GM12878 (cell line): ENCODE measurements around the gene ARAP1. TPM values are rescaled to one million over a fixed set of nuclear protein-coding genes. Genes with fewer than 3 reads are reported as not detected.

Experiments used
- ATAC-seq: fragments of 200-7000 bp; cut with Tn5 transposase; 3 replicates; pipeline ENCODE4 v1.9.1; 2020; ENCODE audit warnings: mild to moderate bottlenecking, moderate library complexity
- BruUV-seq: library from RNA; stranded (reverse); fragments of 400-500 nt; replicated peaks from 2 replicates; lab custom pipeline; 2021; lab: Mats Ljungman, UMichigan
- CTCF ChIA-PET: fragments of 300-600 bp; sonication (Branson Sonifier 250); formaldehyde crosslinking; extraction: SDS; loops from one replicate; lab custom pipeline; 2021; ENCODE audit warnings: inconsistent platforms; lab: Yijun Ruan, JAX
- POLR2A ChIA-PET: fragments of 350-600 bp; formaldehyde crosslinking; extraction: SDS; loops from one replicate; lab custom pipeline; 2021; ENCODE audit warnings: inconsistent platforms; lab: Charles Lee
- RAD21 ChIA-PET: fragments of 300-600 bp; sonication (Branson Sonifier 250); formaldehyde crosslinking; loops from one replicate; lab custom pipeline; 2023; ENCODE audit warnings: antibody characterized with exemption; ENCODE audit not compliant: unreplicated experiment; lab: Charles Lee
- SMC1A ChIA-PET: fragments of 300-600 bp; sonication (Branson Sonifier 250); formaldehyde crosslinking; loops from one replicate; lab custom pipeline; 2023; ENCODE audit not compliant: unreplicated experiment, uncharacterized antibody; lab: Charles Lee
- DNase-seq: peaks from one replicate; pipeline ENCODE4 v3.0.0-alpha.2; 2011; ENCODE audit warnings: low read depth, low spot score
- FAIRE-seq: peaks from 3 replicates; lab custom pipeline; 2011; peaks lifted over from hg19 to GRCh38; lab: Jason Lieb, UNC
- H2AFZ ChIP-seq: 2 replicates; pipeline ENCODE4 v1.6.0; 2011; ENCODE audit warnings: low read depth, low read length, control low read depth; ENCODE audit not compliant: control insufficient read depth
- H3K27ac ChIP-seq: 2 replicates; pipeline ENCODE4 v1.5.1; 2011; ENCODE audit warnings: control low read depth; ENCODE audit not compliant: control insufficient read depth, insufficient read depth
- H3K27me3 ChIP-seq, 2 experiments: replicated peaks in 1 of 2; 2 replicates each; pipeline versions ENCODE4 v1.6.0 to v1.6.1; 2011; ENCODE audit warnings: low read length in 1 of 2; ENCODE audit not compliant: control insufficient read depth in 2 of 2, insufficient read depth in 2 of 2
- H3K36me3 ChIP-seq, 2 experiments: 2 replicates each; pipeline ENCODE4 v1.5.1; 2011; ENCODE audit warnings: low read length in 1 of 2; ENCODE audit not compliant: control insufficient read depth in 2 of 2, insufficient read depth in 2 of 2
- H3K4me1 ChIP-seq: 2 replicates; pipeline ENCODE4 v1.6.1; 2011; ENCODE audit warnings: mild to moderate bottlenecking, low read length, moderate library complexity, mixed read lengths; ENCODE audit not compliant: control insufficient read depth, insufficient read depth
- H3K4me2 ChIP-seq: 2 replicates; pipeline ENCODE4 v1.6.0; 2011; ENCODE audit warnings: control low read depth; ENCODE audit not compliant: control insufficient read depth, insufficient read depth
- H3K4me3 ChIP-seq: fragments of 200-600 bp; sonication (generic); 2 replicates; pipeline ENCODE4 v1.5.1; 2016
- H3K79me2 ChIP-seq: 2 replicates; pipeline ENCODE4 v1.6.0; 2011; ENCODE audit warnings: low read length; ENCODE audit not compliant: control insufficient read depth, insufficient read depth
- H3K9ac ChIP-seq: 2 replicates; pipeline ENCODE4 v1.8.0; 2011; ENCODE audit warnings: low read length, control low read depth, mixed read lengths; ENCODE audit not compliant: control insufficient read depth, insufficient read depth
- H3K9me3 ChIP-seq: replicated peaks from 3 replicates; pipeline ENCODE4 v1.5.1; 2011; ENCODE audit warnings: mild to moderate bottlenecking, low read length; ENCODE audit not compliant: control insufficient read depth, insufficient read depth
- H4K20me1 ChIP-seq: 2 replicates; pipeline ENCODE4 v1.6.0; 2011; ENCODE audit not compliant: control insufficient read depth, insufficient read depth
- NR2C1 ChIP-seq: fragments of 450-650 bp; IDR thresholded peaks from 2 replicates; pipeline ENCODE4 v1.6.1; 2017; ENCODE audit warnings: antibody characterized with exemption, mild to moderate bottlenecking, moderate library complexity
- NR2F1 ChIP-seq: fragments of 450-650 bp; conservative IDR thresholded peaks from 2 replicates; pipeline ENCODE4 v1.6.1; 2017; ENCODE audit warnings: mild to moderate bottlenecking
- ZBTB4 ChIP-seq: fragments of 450-650 bp; formaldehyde crosslinking; IDR thresholded peaks from 2 replicates; pipeline ENCODE4 v1.4.0; 2022; ENCODE audit warnings: mild to moderate bottlenecking, moderate library complexity
- WGBS: methylation state at CpG from one replicate; pipeline ENCODE4 v1.1.6; 2016; ENCODE audit warnings: low lambda C conversion rate; ENCODE audit not compliant: insufficient replicate concordance, insufficient coverage; ENCODE audit errors: missing lambda C conversion rate; 5-methylcytosine and 5-hydroxymethylcytosine counted together
- in situ Hi-C: fragments of 300-500 bp; cut with MboI; formaldehyde crosslinking; loops from 9 replicates; pipeline ENCODE4 v1.14.3; 2018; ENCODE audit warnings: mixed read lengths
- intact Hi-C: fragments of 100-400 bp; cut with micrococcal nuclease; formaldehyde crosslinking; loops from one replicate; pipeline ENCODE4 v1.14.2; 2022; ENCODE audit not compliant: unreplicated experiment
- polyA plus RNA-seq, 11 experiments: library from polyadenylated mRNA; depleted of rRNA in 4 of 11; unstranded in 6 of 11; stranded (reverse) in 5 of 11; fragments of >200 nt; fragmentation: Nextera tagmentation in 4 of 11; fragmentation: Illumina TruSeq in 1 of 11; extraction: Ambion mirVana in 4 of 11; extraction: Trizol in 1 of 11; gene quantifications; 1 replicate in 1 of 11; 2 replicates in 10 of 11; pipeline versions ENCODE4 v1.2.1 to v1.2.3, GENCODE V29; 2011 to 2016; ENCODE audit warnings: inconsistent platforms in 2 of 11, missing spikeins in 2 of 11, low read depth in 1 of 11
- total RNA-seq, 4 experiments: library from RNA; depleted of rRNA in 3 of 4; stranded (reverse); fragments of >200 nt in 3 of 4; fragmentation: Illumina TruSeq in 1 of 4; extraction: Trizol in 1 of 4; gene quantifications; 2 replicates each; pipeline versions ENCODE4 v1.2.1 to v1.2.3, GENCODE V29; 2013 to 2021

The ARAP1 gene
- total and polyA plus RNA-seq, 10 of the 15 experiments (the other 5 are each of a cell fraction or from before 2014, with no cell fraction given), result 0.55 to 102 (median 51.0) TPM

DNA sequence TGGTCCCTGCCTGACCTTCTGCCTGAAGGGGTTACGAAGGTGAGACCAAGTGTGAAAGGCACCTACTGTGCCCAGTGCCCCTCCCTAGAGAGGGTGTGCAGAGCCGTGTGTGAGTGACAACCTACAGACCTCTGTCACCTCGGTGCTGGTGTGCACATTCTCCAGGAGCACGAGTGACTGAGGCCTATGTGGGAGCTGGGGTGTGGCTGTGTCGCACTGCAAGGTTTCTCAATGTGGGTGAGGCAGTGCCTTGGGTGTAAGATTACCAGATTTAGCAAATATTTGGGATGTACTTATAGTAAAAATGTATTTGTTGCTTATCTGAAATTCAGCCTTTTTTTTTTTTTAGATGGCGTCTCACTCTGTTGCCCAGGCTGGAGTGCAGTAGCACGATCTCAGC, 36.0 kb upstream of the ARAP1 start:
- CTCF ChIA-PET, result interaction anchor here (15.0 kb wide), 1 partner anchor 62 kb away, joined by 469 read pairs; no protein-coding TSS in a partner anchor
- in situ Hi-C loops (no loop called here), intact Hi-C loops (no loop called here)
- no peak; the same call in 2 of the 3 replicates for ATAC-seq
- peaks cover 32% of the 10 kb centered on the region for H3K4me1 ChIP-seq
- H2AFZ ChIP-seq, result no peak overlapping the region
- no TSS peak for BruUV-seq
- no peak for DNase-seq
- no peaks in the 10 kb centered on the region for H3K9me3 ChIP-seq
- peak overlapping the region; percentile 68 for H3K27ac ChIP-seq
- POLR2A ChIA-PET, result interaction anchor here (0.6 kb wide), 1 partner anchor 510 kb away, joined by 3 read pairs; no protein-coding TSS in a partner anchor
- FAIRE-seq, result no peak
- no peaks in the 10 kb centered on the region for H4K20me1 ChIP-seq
- no peak overlapping the region for H3K4me3 ChIP-seq
- RAD21 ChIA-PET, result interaction anchor here (1.0 to 10.5 kb wide), 2 partner anchors 28 to 63 kb away, joined by 3 to 256 read pairs; no protein-coding TSS in a partner anchor
- H3K4me2 ChIP-seq, result peak overlapping the region; percentile 63; the same call in 1 of the 2 replicates
- no peak overlapping the region for H3K9ac ChIP-seq
- H3K36me3 ChIP-seq, result no peaks in the 10 kb centered on the region
- SMC1A ChIA-PET, result interaction anchor here (1.8 kb wide), 1 partner anchor 63 kb away, joined by 7 read pairs; no protein-coding TSS in a partner anchor
- H3K79me2 ChIP-seq, result no peaks in the 10 kb centered on the region
- TF ChIP-seq NR2C1 (no peak), ZBTB4 (CRISPR knock-in tag) (no peak), NR2F1 (0 out of 2 replicates have a peak, but pooled peaks have one; percentile 10)
- 68% methylated on average over 6 of the region's 7 CpGs for WGBS
- H3K27me3 ChIP-seq, result no peaks in the 10 kb centered on the region
